GM19455 (cell line): Measurements from ENCODE around the gene NUBP1.
A peak's percentile ranks its signal among the peaks of the same experiment; 100 is the strongest.
"Not testable (repeated sequence)": the region's sequence is repeated elsewhere in the genome, so short reads cannot be mapped to it uniquely, and the experiment has no call there.

Experiments used
- ATAC-seq: cut with Tn5 transposase; IDR thresholded peaks from one replicate; pipeline ENCODE4 v1.9.1; 2021; ENCODE audit not compliant: unreplicated experiment

Gene NUBP1

GRCh38 chr16:10743610-10744369 lies at the start of gene NUBP1:
TSS of gene NUBP1 (plus strand) at chr16:10743842. CDS start at chr16:10743864, 22 bp downstream.
- ATAC-seq: peak; percentile 81

DNA sequence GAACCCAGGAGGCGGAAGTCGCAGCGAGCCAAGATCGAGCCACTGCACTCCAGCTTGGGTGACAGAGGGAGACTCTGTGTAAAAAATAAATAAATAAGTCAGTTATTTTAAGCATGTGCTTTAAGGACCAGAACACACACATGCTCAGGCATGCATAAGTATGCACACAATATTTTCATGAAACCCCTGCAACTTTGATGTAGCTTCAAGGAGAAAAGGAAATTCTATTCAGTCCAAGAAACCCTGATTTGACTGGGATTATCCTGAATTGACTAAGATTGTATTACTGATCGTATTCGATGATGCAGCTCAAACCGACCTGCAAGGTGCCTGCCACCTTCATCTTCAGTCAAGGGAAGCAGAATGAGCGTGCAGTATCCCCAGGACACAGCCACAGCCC lies 49.8 kb upstream of the NUBP1 start:
- ATAC-seq: no peak

- ATAC-seq: no peak
Measured at GRCh38 chr16:10694306-10694705, 49.3 kb upstream of the NUBP1 start.

DNA sequence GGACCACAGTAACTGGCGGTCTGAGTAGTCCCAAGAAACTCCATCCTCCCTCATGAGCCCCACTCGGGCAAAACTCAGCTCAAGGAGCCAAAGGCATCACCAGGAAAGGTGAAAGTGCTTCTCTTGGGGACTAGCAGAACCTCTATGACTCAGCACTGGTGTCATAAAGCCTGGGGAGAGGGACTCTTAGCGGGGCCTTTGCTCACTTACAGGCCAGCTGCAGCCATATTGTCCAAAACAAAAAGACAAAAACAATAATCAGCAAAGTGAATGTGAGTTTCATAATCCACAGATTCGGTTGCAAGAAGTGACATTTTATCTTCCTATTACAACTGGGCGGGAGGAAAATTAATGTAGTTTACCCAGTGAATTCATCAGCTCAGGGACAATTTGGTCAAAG lies 48.8 kb upstream of the NUBP1 start, which contains the start of gene TEKT5:
TEKT5 (minus strand) TSS at position 101 of the 400 bp plus-strand sequence; CDS start at position 44, 57 bp downstream.
- no peak for ATAC-seq

DNA sequence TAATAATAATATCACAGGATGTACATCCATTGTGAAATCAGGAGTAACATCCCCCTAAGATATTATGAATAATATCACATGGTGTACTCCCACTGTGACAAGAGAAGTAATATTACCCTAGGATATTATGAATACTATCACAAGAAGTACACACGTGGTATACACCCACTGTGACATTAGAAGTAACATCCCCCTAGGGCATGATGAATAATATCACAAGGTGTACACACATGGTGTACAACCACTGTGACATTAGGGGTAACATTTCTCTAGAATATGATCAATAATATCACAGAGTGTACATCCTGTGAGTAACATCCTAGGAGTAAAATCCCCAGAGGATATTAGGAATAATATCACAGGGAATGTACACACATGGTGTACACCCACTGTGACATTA lies 43.9 kb upstream of the NUBP1 start:
- ATAC-seq: no peak

DNA sequence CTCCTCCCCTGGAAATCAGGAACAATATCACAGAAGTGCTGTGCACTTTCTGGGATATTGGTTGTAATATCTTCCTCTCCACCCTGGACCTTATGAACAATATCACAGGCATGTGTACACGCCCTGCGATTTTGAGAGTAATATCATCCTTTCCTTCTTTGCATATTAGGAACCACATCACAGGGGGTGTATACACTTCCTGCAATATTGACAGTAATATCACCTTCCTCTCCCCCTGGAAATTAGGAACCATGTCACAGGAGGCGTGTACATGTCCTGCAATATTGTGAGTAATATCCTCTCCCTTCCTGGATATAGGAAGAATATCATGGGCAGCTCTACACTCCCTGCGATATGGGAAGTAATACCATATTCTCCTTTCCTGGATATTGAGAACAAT lies 34.7 kb upstream of the NUBP1 start:
- no peak for ATAC-seq

GRCh38 chr16:10728003-10728887 lies 15.4 kb upstream of the NUBP1 start:
- ATAC-seq: no peak

- ATAC-seq: no peak
Measured at GRCh38 chr16:10729104-10730048, 14.3 kb upstream of the NUBP1 start.

DNA sequence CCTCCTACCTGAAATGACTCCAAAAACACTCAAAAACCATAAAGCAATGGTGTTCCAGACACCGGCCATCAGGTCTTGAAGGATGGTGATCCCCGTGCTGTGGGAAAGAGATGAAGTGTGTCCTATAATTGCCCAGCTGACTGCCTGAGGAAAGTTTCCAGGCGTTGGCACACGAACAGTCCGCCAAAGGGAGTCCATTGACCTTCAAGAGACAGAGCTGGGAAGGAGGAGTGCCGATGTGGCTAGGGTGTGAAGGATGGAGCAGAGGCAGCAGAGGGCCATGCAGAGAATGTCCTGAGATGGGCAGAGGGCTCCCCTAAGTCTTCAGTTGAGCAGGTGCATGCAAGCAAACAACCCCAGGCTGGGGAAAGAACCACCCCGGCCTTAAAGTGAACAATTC lies 11.9 kb upstream of the NUBP1 start:
- ATAC-seq: no peak

GRCh38 chr16:10737068-10737625 lies 6.5 kb upstream of the NUBP1 start:
- no peak for ATAC-seq

DNA sequence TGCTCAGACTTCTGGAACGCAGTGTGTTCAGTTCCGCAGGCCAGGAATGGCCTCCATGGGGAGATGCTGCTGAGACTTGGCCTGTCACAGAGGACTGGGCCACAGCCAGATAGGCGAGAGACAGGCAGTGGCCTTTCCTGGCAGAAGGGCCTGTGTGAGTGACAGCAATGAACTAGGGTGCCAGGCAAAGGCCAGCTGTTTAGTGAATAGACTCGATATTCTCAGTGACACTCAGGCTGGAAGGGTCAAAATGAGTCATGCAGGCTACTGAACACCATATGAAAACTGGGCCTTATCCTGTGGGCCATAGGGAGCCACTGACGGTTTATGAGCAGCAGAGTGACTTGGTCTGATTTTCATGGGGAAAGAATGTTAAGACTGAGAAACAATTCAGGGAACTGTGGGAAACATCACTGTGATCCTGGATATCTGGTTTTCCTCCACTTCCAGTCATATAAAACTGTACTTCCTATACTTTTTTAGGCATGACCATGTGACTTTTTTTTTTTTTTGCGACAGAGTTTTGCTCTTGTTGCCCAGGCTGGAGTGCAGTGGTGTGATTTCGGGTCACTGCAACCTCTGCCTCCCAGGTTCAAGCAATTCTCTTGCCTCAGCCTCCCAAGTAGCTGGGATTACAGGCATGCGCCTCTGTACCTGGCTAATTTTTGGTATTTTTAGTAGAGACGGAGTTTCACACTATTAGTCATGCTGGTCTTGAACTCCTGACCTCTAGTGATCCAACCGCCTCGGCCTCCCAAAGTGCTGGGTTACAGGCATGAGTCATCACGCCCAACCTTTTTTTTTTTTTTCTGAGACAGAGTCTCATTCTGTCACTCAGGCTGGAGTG lies 5.2 kb upstream of the NUBP1 start:
- ATAC-seq: peak; percentile 58

- ATAC-seq: no peak
Measured at GRCh38 chr16:10740000-10740844, 3.4 kb upstream of the NUBP1 start.

DNA sequence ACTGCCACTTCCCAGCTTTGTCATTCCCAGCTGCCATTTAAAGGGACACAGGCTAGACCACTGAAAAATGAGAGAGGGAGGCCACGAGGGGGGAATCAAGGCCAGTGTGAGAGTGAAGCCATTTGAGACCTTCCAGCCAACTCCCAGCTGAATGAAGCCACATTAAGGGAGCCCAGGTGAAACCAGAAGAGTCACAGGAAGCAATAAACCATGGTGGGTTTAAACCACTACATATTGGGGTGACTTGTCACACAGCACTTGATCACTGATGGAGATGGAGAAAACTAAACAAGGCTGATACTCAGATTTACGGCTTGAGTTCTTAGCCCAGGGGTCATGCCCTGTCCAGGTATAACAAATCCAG lies 2.8 kb upstream of the NUBP1 start:
- no peak for ATAC-seq

DNA sequence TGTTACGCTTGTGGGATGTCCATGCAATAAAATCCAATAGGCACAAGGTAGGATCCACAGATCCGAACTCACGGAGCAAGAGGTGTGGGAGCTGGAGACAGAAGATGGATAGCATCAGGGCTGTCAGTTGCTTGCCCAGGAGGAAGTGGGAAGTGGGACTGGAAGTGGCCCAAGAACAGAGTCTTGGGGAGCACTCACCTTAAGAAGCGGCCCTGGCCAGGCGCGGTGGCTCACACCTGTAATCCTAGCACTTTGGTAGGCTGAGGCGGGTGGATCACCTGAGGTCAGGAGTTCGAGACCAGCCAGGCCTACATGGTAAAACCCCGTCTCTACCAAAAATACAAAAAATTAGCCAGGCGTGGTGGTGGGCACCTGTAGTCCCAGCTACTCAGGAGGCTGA lies 2.4 kb upstream of the NUBP1 start:
- not testable (repeated sequence) for ATAC-seq

GRCh38 chr16:10741844-10742243 lies 1.8 kb upstream of the NUBP1 start:
- no peak for ATAC-seq

DNA sequence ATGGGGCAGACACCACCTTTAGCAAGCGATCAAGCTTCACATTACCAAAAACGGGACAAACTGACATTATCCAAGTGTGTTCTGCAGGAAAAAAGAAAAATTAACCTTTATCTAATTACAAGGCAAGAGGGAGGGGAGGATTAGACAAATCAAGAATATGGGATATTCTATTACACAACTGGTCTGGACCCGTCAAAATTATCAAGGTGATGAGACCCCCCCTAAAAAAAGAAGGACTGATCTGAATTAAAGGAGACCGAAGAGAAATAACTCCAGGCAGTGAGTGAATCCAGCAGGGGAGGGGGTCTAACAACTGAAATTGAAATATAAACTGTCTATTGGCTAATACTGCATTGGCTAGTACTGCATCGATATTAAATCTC lies 424 bp upstream of the NUBP1 start:
- no peak for ATAC-seq

GRCh38 chr16:10744370-10745030 lies 858 bp downstream of the NUBP1 start:
- ATAC-seq: no peak

GRCh38 chr16:10745841-10746240 lies 2.2 kb downstream of the NUBP1 start:
- ATAC-seq: no peak
